Mesenchymal stem cell (in vitro differentiated cells and primary cell): ENCODE measurements around the gene MAGEA11. TPM values are rescaled to one million over a fixed set of nuclear protein-coding genes. Genes with fewer than 3 reads are reported as not detected.
"Not testable (repeated sequence)": the region's sequence is repeated elsewhere in the genome, so short reads cannot be mapped to it uniquely, and the experiment has no call there.

ENCODE experiments used
- DNase-seq: peaks from one replicate; pipeline ENCODE4 v3.0.0-alpha.2; 2013
- H2AFZ ChIP-seq: one replicate; pipeline ENCODE4 v1.6.1; 2013; ENCODE audit warnings: low read depth, mild to moderate bottlenecking, control low read depth, inconsistent platforms, low read length, moderate library complexity
- H2AK5ac ChIP-seq: 2 replicates; pipeline ENCODE4 v1.6.1; 2013; ENCODE audit warnings: low read length, moderate library complexity, mild to moderate bottlenecking, inconsistent platforms; ENCODE audit not compliant: severe bottlenecking
- H2BK120ac ChIP-seq: one replicate; pipeline ENCODE4 v1.6.1; 2013; ENCODE audit warnings: low read depth, mild to moderate bottlenecking, inconsistent platforms, low read length, moderate library complexity
- H2BK12ac ChIP-seq, 2 experiments: one replicate each; pipeline ENCODE4 v1.6.1; 2013; ENCODE audit warnings: inconsistent platforms in 2 of 2, low read length in 2 of 2, mild to moderate bottlenecking in 2 of 2, moderate library complexity in 2 of 2, control low read depth in 1 of 2
- H2BK15ac ChIP-seq: one replicate; pipeline ENCODE4 v1.6.1; 2013; ENCODE audit warnings: mild to moderate bottlenecking, low read depth, inconsistent platforms; ENCODE audit not compliant: poor library complexity, severe bottlenecking
- H2BK5ac ChIP-seq: 2 replicates; pipeline ENCODE4 v1.6.1; 2013; ENCODE audit warnings: low read depth, mild to moderate bottlenecking, low read length, control low read depth, inconsistent platforms; ENCODE audit not compliant: poor library complexity, severe bottlenecking
- H3K14ac ChIP-seq, 2 experiments: one replicate each; pipeline ENCODE4 v1.6.1; 2013; ENCODE audit warnings: inconsistent platforms in 2 of 2, low read length in 2 of 2, control low read depth in 1 of 2, mild to moderate bottlenecking in 1 of 2, moderate library complexity in 1 of 2
- H3K18ac ChIP-seq, 2 experiments: one replicate each; pipeline ENCODE4 v1.6.1; 2013; ENCODE audit warnings: inconsistent platforms in 2 of 2, low read length in 2 of 2, control low read depth in 1 of 2, low read depth in 1 of 2, mild to moderate bottlenecking in 1 of 2
- H3K23ac ChIP-seq, 2 experiments: one replicate each; pipeline ENCODE4 v1.6.1; 2013; ENCODE audit warnings: inconsistent platforms in 2 of 2, low read length in 2 of 2, mild to moderate bottlenecking in 2 of 2, moderate library complexity in 2 of 2, control low read depth in 1 of 2
- H3K27ac ChIP-seq: 2 replicates; pipeline ENCODE4 v1.5.1; 2013; ENCODE audit warnings: mild to moderate bottlenecking, moderate library complexity, low read length, control low read depth, inconsistent platforms; ENCODE audit not compliant: poor library complexity, severe bottlenecking
- H3K27me3 ChIP-seq, 2 experiments: 2 replicates each; pipeline versions ENCODE4 v1.6.1 to v1.7.0; 2013; ENCODE audit warnings: low read length in 2 of 2, mild to moderate bottlenecking in 2 of 2, moderate library complexity in 2 of 2, control low read depth in 1 of 2, inconsistent platforms in 1 of 2; ENCODE audit not compliant: control insufficient read depth in 1 of 2, insufficient read depth in 1 of 2
- H3K36me3 ChIP-seq, 2 experiments: 2 replicates each; pipeline versions ENCODE4 v1.6.1 to v1.7.0; 2013; ENCODE audit warnings: low read length in 2 of 2, control low read depth in 1 of 2, inconsistent platforms in 1 of 2, low read depth in 1 of 2, mild to moderate bottlenecking in 1 of 2; ENCODE audit not compliant: insufficient read depth in 2 of 2, control insufficient read depth in 1 of 2
- H3K4ac ChIP-seq, 2 experiments: one replicate each; pipeline ENCODE4 v1.6.1; 2013; ENCODE audit warnings: inconsistent platforms in 2 of 2, low read length in 2 of 2, mild to moderate bottlenecking in 2 of 2, moderate library complexity in 2 of 2, control low read depth in 1 of 2, low read depth in 1 of 2
- H3K4me1 ChIP-seq: 2 replicates; pipeline ENCODE4 v1.6.1; 2013; ENCODE audit warnings: low read depth, low read length, control low read depth; ENCODE audit not compliant: control insufficient read depth, insufficient read depth
- H3K4me2 ChIP-seq: 2 replicates; pipeline ENCODE4 v1.6.1; 2013; ENCODE audit warnings: low read length, mild to moderate bottlenecking, inconsistent platforms; ENCODE audit not compliant: poor library complexity, severe bottlenecking
- H3K4me3 ChIP-seq, 2 experiments: 2 replicates each; pipeline versions ENCODE4 v1.5.1 to v1.7.0; 2013; ENCODE audit warnings: low read length in 2 of 2, mild to moderate bottlenecking in 2 of 2, control low read depth in 1 of 2, low read depth in 1 of 2; ENCODE audit not compliant: insufficient read depth in 1 of 2
- H3K79me1 ChIP-seq: replicated peaks from 2 replicates; pipeline ENCODE4 v1.6.1; 2013; ENCODE audit warnings: mild to moderate bottlenecking, control low read depth, low read length, inconsistent platforms; ENCODE audit not compliant: poor library complexity, severe bottlenecking
- H3K9ac ChIP-seq: 2 replicates; pipeline ENCODE4 v1.7.0; 2013; ENCODE audit warnings: mild to moderate bottlenecking, low read length, moderate library complexity
- H3K9me3 ChIP-seq: 2 replicates; pipeline ENCODE4 v1.7.0; 2013; ENCODE audit warnings: mild to moderate bottlenecking, low read length; ENCODE audit not compliant: control insufficient read depth
- H4K8ac ChIP-seq: one replicate; pipeline ENCODE4 v1.6.1; 2013; ENCODE audit warnings: inconsistent platforms, mild to moderate bottlenecking, low read length, moderate library complexity
- H4K91ac ChIP-seq: one replicate; pipeline ENCODE4 v1.6.1; 2013; ENCODE audit warnings: mild to moderate bottlenecking, low read length, inconsistent platforms
- WGBS: methylation state at CpG from one replicate; pipeline ENCODE4 v1.1.7; 2013; ENCODE audit warnings: mixed read lengths; 5-methylcytosine and 5-hydroxymethylcytosine counted together
- polyA plus RNA-seq, 2 experiments: library from polyadenylated mRNA; stranded (reverse); fragments of 200-250 nt; gene quantifications; one replicate each; pipeline ENCODE4 v1.2.3, GENCODE V29; 2013

Gene MAGEA11, protein sequence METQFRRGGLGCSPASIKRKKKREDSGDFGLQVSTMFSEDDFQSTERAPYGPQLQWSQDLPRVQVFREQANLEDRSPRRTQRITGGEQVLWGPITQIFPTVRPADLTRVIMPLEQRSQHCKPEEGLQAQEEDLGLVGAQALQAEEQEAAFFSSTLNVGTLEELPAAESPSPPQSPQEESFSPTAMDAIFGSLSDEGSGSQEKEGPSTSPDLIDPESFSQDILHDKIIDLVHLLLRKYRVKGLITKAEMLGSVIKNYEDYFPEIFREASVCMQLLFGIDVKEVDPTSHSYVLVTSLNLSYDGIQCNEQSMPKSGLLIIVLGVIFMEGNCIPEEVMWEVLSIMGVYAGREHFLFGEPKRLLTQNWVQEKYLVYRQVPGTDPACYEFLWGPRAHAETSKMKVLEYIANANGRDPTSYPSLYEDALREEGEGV
- not detected for polyA plus RNA-seq (2013, experiment 1 of 2)
- polyA plus RNA-seq (2013, experiment 2 of 2), result not detected

DNA sequence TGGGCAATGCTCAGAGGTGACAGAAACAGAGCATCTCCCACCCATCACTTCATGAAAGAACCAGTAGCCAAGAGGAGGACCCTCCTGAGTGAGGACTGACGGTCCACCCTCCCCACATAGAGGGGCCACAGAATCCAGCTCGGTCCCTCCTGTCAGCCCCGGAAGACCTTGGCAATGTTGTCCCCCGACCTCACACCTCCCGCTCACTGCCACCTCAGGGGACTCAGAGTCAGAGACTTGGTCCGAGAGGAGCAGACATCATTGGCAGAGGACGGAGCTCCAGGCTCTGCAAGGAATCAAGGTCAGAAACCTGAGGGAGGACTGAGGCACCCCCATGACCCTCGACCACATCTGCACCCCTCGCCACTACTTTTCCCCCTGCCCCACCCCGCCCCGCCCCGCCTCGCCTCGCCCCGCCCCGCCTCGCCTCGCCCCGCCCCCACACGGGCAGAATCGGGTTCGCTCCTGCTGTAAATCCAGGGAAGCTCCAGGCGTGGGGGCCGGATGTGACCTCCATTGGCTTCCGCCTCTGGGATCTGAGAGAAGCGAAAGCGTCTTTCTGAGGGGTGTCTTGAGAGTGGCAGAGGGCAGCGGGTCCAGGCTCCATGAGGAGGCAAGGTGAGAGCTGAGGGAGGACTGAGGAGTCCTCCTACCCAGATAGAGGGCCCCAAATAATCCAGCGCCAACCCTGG is at the start of gene MAGEA11:
TSS of gene MAGEA11 (plus strand) at position 516 of the 692 bp plus-strand sequence. CDS start 1,100 bp downstream, outside the sequence.
- H3K23ac ChIP-seq, result no peak within 1 kb of the TSS
- H3K4me2 ChIP-seq, result no peak within 1 kb of the TSS
- DNase-seq, result no peak
- no peak within 1 kb of the TSS for H4K8ac ChIP-seq
- peaks cover 1% of the 10 kb centered on the region for H3K4me1 ChIP-seq
- no peak within 1 kb of the TSS for H2AFZ ChIP-seq
- no peak within 1 kb of the TSS for H2BK12ac ChIP-seq
- H3K27me3 ChIP-seq, result peaks cover 0 to 4% of the 10 kb centered on the region in 2 experiments
- no peak within 1 kb of the TSS for H3K4ac ChIP-seq
- H2BK5ac ChIP-seq, result no peak within 1 kb of the TSS
- no peak within 1 kb of the TSS for H3K4me3 ChIP-seq
- H2AK5ac ChIP-seq, result no peak within 1 kb of the TSS
- H3K14ac ChIP-seq, result no peak within 1 kb of the TSS
- no peak within 1 kb of the TSS for H3K9ac ChIP-seq
- H3K79me1 ChIP-seq, result no peaks in the 10 kb centered on the region
- H3K18ac ChIP-seq, result no peak within 1 kb of the TSS
- H3K9me3 ChIP-seq, result no peaks in the 10 kb centered on the region
- H3K36me3 ChIP-seq, result no peaks in the 10 kb centered on the region
- H4K91ac ChIP-seq, result no peak within 1 kb of the TSS
- no peak within 1 kb of the TSS for H3K27ac ChIP-seq
- WGBS, result 90% methylated on average over 15 of the region's 29 CpGs
- H2BK15ac ChIP-seq, result no peak within 1 kb of the TSS
- no peak within 1 kb of the TSS for H2BK120ac ChIP-seq

GRCh38 chrX:149675088-149675487 is 36.8 kb upstream of the MAGEA11 start:
- H3K36me3 ChIP-seq, H3K4me2 ChIP-seq, H4K91ac ChIP-seq, H3K9me3 ChIP-seq, H3K4me3 ChIP-seq, DNase-seq, H2BK5ac ChIP-seq, H2BK12ac ChIP-seq, H3K18ac ChIP-seq, H3K27me3 ChIP-seq, H3K14ac ChIP-seq, H3K23ac ChIP-seq, H4K8ac ChIP-seq, H3K4ac ChIP-seq, H2BK120ac ChIP-seq, H3K4me1 ChIP-seq, H2AFZ ChIP-seq, H2BK15ac ChIP-seq, H3K9ac ChIP-seq, H3K27ac ChIP-seq, H3K79me1 ChIP-seq, H2AK5ac ChIP-seq: not testable (repeated sequence)
- WGBS, result no CpG with 5 or more reads among the region's 3 CpGs

- DNase-seq, H3K27ac ChIP-seq, H2BK5ac ChIP-seq, H2BK12ac ChIP-seq, H3K4ac ChIP-seq, H3K79me1 ChIP-seq, H3K4me3 ChIP-seq, H3K23ac ChIP-seq, H3K36me3 ChIP-seq, H2BK15ac ChIP-seq, H3K4me2 ChIP-seq, H3K9ac ChIP-seq, H2AFZ ChIP-seq, H3K27me3 ChIP-seq, H4K91ac ChIP-seq, H3K14ac ChIP-seq, H4K8ac ChIP-seq, H3K9me3 ChIP-seq, H3K18ac ChIP-seq, H2AK5ac ChIP-seq, H2BK120ac ChIP-seq, H3K4me1 ChIP-seq: not testable (repeated sequence)
- WGBS, result no CpG with 5 or more reads among the region's 8 CpGs
These were observed 36.3 kb upstream of the MAGEA11 start for GRCh38 chrX:149675554-149675953.

DNA sequence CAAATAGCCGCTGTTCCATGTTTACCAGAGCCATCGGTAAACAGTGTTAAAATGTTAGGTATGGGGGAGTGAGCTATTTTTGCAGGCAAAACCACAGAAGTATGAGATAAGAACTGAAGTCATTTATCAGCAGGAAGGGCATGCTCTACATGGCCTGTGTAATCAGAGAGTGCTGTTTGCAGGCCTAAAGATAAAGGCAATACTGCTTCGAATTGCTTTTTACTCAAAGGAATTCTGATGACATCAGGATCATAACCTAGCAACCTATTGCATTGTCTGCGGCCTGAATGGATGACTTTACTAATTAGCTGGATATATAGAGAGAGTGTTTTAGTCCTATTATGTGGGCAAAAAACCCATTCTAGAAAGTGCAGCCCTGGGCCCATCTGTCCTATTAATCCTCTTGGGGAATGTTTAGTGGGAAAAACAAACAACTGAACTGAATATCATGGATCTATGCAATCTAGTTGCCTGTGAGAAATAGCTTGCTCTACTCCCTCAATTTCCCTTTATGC is 32.6 kb upstream of the MAGEA11 start:
- H3K4me3 ChIP-seq, H3K79me1 ChIP-seq, H2BK5ac ChIP-seq, H3K4me1 ChIP-seq, H2BK12ac ChIP-seq, H2AK5ac ChIP-seq, H2BK15ac ChIP-seq, H3K4me2 ChIP-seq, H3K4ac ChIP-seq, H3K36me3 ChIP-seq, H3K27ac ChIP-seq, H3K9me3 ChIP-seq, H2AFZ ChIP-seq, DNase-seq, H3K23ac ChIP-seq, H3K27me3 ChIP-seq, H3K14ac ChIP-seq, H2BK120ac ChIP-seq, H3K18ac ChIP-seq, H4K91ac ChIP-seq, H4K8ac ChIP-seq, H3K9ac ChIP-seq: not testable (repeated sequence)
- no CpG with 5 or more reads among the region's 4 CpGs for WGBS
